OCI-LY3 (cell line): ENCODE measurements around the gene AKR1A1.

Experiments
- EZH2phosphoT487 ChIP-seq: fragments of 200-600 bp; shearing (Covaris generic); IDR thresholded peaks from 2 replicates; pipeline ENCODE4 v1.6.1; 2018; ENCODE audit warnings: antibody characterized with exemption, mixed run types, low read depth
- TF ChIP-seq, protein P1 (sequence below): fragments of 200-600, 300-600 bp; sonication (generic); IDR thresholded peaks from 2 replicates; pipeline ENCODE4 v1.5.1; 2014; ENCODE audit warnings: antibody characterized with exemption, low read length, low read depth

DNA sequence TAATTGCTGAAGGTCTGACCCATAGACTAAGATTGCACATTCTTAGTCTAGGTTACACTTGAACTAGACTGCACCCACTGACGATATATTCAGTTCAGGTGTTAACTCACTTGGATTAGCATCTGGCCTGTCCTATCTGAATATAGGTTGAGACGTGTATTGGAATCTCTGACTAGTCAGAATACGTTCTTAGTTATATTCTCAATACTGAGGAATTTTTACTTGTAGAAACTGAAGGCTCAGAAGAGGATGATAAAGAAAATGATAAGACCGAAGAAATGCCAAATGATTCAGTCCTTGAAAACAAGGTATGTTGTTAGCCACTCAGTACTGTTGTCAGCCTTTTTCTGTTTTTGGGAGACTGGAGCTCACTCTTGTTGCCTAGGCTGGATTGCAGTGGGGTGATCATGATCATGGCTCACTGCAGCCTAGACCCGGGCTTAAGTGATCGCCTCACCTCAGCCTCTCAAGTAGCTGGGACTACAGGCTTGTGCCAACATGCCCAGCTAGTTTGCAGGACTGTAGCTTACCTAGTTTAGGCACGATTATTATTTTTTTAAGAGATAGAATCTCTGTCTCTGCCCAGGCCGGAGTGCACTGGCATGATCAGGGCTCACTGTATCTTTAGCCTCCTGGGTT, 62.4 kb downstream of the AKR1A1 start:
- TF ChIP-seq, protein P1, sequence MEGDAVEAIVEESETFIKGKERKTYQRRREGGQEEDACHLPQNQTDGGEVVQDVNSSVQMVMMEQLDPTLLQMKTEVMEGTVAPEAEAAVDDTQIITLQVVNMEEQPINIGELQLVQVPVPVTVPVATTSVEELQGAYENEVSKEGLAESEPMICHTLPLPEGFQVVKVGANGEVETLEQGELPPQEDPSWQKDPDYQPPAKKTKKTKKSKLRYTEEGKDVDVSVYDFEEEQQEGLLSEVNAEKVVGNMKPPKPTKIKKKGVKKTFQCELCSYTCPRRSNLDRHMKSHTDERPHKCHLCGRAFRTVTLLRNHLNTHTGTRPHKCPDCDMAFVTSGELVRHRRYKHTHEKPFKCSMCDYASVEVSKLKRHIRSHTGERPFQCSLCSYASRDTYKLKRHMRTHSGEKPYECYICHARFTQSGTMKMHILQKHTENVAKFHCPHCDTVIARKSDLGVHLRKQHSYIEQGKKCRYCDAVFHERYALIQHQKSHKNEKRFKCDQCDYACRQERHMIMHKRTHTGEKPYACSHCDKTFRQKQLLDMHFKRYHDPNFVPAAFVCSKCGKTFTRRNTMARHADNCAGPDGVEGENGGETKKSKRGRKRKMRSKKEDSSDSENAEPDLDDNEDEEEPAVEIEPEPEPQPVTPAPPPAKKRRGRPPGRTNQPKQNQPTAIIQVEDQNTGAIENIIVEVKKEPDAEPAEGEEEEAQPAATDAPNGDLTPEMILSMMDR, result no peak
- no peak for TF ChIP-seq EZH2phosphoT487
